AG09319 (cell line): ENCODE results near the gene ABT1.
A peak's percentile ranks its signal among the peaks of the same experiment; 100 is the strongest.
"Not testable (repeated sequence)": the region's sequence is repeated elsewhere in the genome, so short reads cannot be mapped to it uniquely, and the experiment has no call there.

Experiments
- DNase-seq: peaks from one replicate; pipeline ENCODE4 v3.0.0-alpha.2; 2010; ENCODE audit warnings: low read depth; ENCODE audit errors: extremely low read depth
- CTCF ChIP-seq: IDR thresholded peaks from 2 replicates; pipeline ENCODE4 v1.5.1; 2011; ENCODE audit warnings: low read depth, mild to moderate bottlenecking, inconsistent platforms, low read length, moderate library complexity

ABT1 gene

GRCh38 chr6:26596579-26597388, at the start of gene ABT1:
Gene ABT1, plus strand, starts transcription at chr6:26596953. Its CDS starts 30 bp downstream, at chr6:26596983.
- no peak for TF ChIP-seq CTCF
- DNase-seq: peak; percentile 93

GRCh38 chr6:26547363-26547762, 49.4 kb upstream of the ABT1 start:
- DNase-seq: not testable (repeated sequence)

DNA sequence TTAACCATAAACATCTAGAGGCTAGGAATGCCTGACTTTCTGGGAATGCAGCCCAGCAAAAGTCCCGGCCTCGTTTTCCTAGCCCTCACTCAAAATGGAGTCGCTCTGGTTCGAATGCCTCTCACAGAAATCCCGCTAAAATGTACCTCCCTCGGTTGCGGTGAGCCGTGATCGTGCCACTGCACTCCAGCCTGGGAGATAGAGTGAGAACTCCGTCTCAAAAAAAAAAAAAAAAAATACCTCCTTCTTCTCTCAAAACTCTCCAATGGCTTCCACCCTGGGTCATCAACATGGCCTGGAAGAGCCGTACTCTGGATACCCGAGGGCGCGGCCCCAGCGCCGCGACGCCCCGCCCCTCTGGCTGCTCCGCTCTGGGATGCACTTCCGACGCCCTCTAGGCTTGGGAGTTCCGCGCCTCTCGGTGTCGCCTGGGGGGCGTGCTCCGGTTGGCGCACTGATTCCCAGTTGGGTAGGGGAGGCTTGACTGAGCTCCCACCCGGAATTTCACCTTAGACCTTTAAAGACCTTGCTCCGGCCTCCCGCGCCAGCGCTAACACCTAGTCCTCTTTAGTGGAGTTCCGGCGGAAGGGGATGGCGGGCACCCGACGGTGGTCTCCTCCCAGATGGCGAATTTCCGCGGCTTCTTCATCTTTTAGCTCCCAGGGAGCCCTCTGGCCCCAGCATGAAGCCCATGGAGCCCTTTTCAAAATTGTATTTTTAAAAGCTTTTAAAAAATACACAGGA, 46.3 kb upstream of the ABT1 start:
- DNase-seq: no peak
- peak; percentile 7; the same call in 1 of the 2 replicates for TF ChIP-seq CTCF

DNA sequence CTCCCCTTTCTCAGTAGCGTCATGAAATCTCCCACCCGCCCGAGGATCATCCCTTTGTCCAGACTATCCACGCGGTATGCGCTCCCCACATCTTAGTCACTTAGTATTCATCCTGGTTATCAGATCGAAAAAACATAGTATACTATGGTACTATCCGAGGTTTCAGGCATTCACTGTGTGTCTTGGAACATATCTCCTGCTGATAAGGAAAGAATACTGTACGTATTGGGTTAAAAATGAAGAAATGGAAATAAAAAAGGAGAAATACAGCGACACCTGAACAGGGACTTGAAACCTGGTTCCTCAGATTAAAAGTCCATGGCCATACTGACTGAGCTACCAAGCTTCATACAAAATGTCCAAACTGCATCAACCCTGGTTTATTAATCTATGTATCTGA, 44.5 kb upstream of the ABT1 start:
- TF ChIP-seq CTCF: no peak
- DNase-seq: no peak

- no peak for DNase-seq
- TF ChIP-seq CTCF: no peak
These were observed 44.0 kb upstream of the ABT1 start for GRCh38 chr6:26552640-26553188.

DNA sequence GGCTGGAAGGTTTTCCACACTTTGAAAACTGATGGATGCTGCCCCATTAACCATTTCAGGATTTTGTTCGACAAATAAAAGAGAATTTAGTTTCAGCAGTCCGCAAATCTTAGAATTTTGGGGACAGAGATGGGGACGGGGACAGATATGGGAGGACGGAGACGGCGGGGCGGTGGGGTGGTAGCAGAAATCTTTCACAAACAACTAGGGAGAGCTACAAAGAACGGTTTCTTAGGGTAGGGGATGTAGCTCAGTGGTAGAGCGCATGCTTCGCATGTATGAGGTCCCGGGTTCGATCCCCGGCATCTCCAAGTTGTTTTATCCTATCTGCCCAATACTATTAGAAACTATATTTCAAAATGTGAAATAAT, 43.5 kb upstream of the ABT1 start:
- no peak for DNase-seq
- TF ChIP-seq CTCF: no peak

DNA sequence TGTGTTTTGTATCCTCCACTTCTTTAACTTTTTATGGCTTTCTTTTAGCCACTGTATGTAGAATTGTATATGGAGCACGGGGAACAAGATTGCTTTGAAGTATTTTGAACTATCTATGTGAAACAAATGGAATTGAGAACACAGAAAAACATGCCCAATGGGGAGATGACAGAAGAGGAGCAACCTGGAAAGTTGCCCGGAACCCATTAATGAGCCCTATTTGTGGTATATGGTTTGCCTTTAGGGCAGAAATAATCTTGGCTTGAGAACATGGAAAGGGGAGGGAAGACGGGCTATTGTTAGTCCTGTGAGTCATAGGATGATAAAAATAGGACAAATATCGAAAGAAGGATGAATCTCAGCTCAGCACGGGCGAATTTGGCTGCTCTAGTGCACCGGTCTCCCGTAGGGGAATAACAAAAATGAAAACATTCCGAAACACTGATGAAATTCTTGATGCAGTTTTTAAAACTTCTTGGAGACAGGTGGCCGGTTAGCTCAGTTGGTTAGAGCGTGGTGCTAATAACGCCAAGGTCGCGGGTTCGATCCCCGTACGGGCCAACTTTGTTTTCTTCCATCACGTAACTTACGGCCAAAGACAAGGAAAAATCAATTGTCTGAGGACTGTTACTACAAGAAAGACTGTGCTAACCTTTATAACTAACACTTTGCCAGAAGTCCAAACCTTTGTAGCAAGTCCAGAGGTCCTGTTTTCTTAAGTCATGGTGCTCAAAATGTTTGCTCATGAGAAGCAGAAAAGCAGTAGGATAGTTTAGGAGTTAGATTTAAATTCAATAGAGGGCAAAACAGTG, 42.9 kb upstream of the ABT1 start:
- DNase-seq: peak; percentile 79
- TF ChIP-seq CTCF: no peak
